Activated T-cell treated with anti-CD3 and anti-CD28 coated beads, Interleukin-2, amount 50 U/mL, for 4 hours (primary cell): ENCODE data around the gene RASA3. TPM values are rescaled to one million over a fixed set of nuclear protein-coding genes. Genes with fewer than 3 reads are reported as not detected.

ENCODE experiments used
- ATAC-seq, 2 donors: fragments of 200-7000 bp; cut with Tn5 transposase; one replicate each; pipeline ENCODE4 v1.10.0; 2021
- DNase-seq: peaks from one replicate; pipeline ENCODE4 v3.0.0-alpha.2; 2020
- H3K27me3 Mint-ChIP-seq: one replicate; pipeline ENCODE4 v1.8.0; 2021; ENCODE audit warnings: low read depth, mixed read lengths
- H3K36me3 Mint-ChIP-seq: one replicate; pipeline ENCODE4 v1.8.0; 2022; ENCODE audit warnings: mixed read lengths; ENCODE audit not compliant: insufficient read depth
- H3K4me1 Mint-ChIP-seq: one replicate; pipeline ENCODE4 v1.8.0; 2021; ENCODE audit warnings: low read depth, mixed read lengths
- H3K4me3 Mint-ChIP-seq: one replicate; pipeline ENCODE4 v1.8.0; 2021; ENCODE audit warnings: mild to moderate bottlenecking, moderate library complexity, mixed read lengths
- H3K9me3 Mint-ChIP-seq: one replicate; pipeline ENCODE4 v1.8.0; 2021; ENCODE audit warnings: mixed read lengths
- total RNA-seq, 3 donors: library from RNA; stranded (reverse); gene quantifications; one replicate each; pipeline ENCODE4 v1.2.1, GENCODE V29; 2021

RASA3 gene
- total RNA-seq, 3 donors from 2014 or later: 23.7 to 28.7 (median 26.6) TPM

- ATAC-seq: no peak
- Mint-ChIP-seq H3K36me3 (peaks cover 41% of the 10 kb centered on the region), H3K9me3 (no peaks in the 10 kb centered on the region), H3K27me3 (no peaks in the 10 kb centered on the region), H3K4me1 (peaks cover 4% of the 10 kb centered on the region), H3K4me3 (no peak overlapping the region)
- no peak for DNase-seq
These were observed 155.4 kb downstream of the RASA3 start for GRCh38 chr13:113976711-113977684.

- ATAC-seq (no peak), DNase-seq (no peak)
- Mint-ChIP-seq H3K9me3 (no peaks in the 10 kb centered on the region), H3K4me1 (peaks cover 4% of the 10 kb centered on the region), H3K4me3 (no peak overlapping the region), H3K27me3 (no peaks in the 10 kb centered on the region), H3K36me3 (peaks cover 29% of the 10 kb centered on the region)
These were observed 157.0 kb downstream of the RASA3 start for GRCh38 chr13:113975416-113975815.

GRCh38 chr13:113974304-113975281 is 157.8 kb downstream of the RASA3 start:
- no peak for DNase-seq
- Mint-ChIP-seq H3K4me1 (peaks cover 4% of the 10 kb centered on the region), H3K36me3 (peaks cover 28% of the 10 kb centered on the region), H3K27me3 (no peaks in the 10 kb centered on the region), H3K9me3 (no peaks in the 10 kb centered on the region), H3K4me3 (no peak overlapping the region)
- ATAC-seq: no peak

- Mint-ChIP-seq H3K36me3 (peaks cover 25% of the 10 kb centered on the region), H3K4me3 (no peak within 1 kb of the TSS)
These were observed 158.9 kb downstream of the RASA3 start, which contains the start of gene C13orf46 for GRCh38 chr13:113973218-113974164. C13orf46 (minus strand) TSS chr13:113974076; CDS start chr13:113973997, 79 bp downstream.

GRCh38 chr13:113972451-113973217 is 159.8 kb downstream of the RASA3 start:
- no peak for DNase-seq
- peaks cover 19% of the 10 kb centered on the region for H3K36me3 Mint-ChIP-seq
- H3K4me1 Mint-ChIP-seq: peaks cover 4% of the 10 kb centered on the region

More at GRCh38 chr13:113973218-113974164, 158.9 kb downstream of the RASA3 start, which contains the start of gene C13orf46:
- no peak for DNase-seq
- ATAC-seq: no peak
- H3K9me3 Mint-ChIP-seq: no peaks in the 10 kb centered on the region
- H3K27me3 Mint-ChIP-seq: no peaks in the 10 kb centered on the region
- peaks cover 4% of the 10 kb centered on the region for H3K4me1 Mint-ChIP-seq

GRCh38 chr13:113971471-113972231 is 160.8 kb downstream of the RASA3 start:
- Mint-ChIP-seq H3K27me3 (no peaks in the 10 kb centered on the region), H3K36me3 (peaks cover 16% of the 10 kb centered on the region), H3K4me3 (no peak overlapping the region), H3K9me3 (no peaks in the 10 kb centered on the region), H3K4me1 (peaks cover 4% of the 10 kb centered on the region)
- DNase-seq (no peak), ATAC-seq (no peak)

More at GRCh38 chr13:113972451-113973217, 159.8 kb downstream of the RASA3 start:
- Mint-ChIP-seq H3K9me3 (no peaks in the 10 kb centered on the region), H3K4me3 (no peak overlapping the region), H3K27me3 (no peaks in the 10 kb centered on the region)
- ATAC-seq: no peak

GRCh38 chr13:113970810-113971470 is 161.5 kb downstream of the RASA3 start:
- no peak overlapping the region for H3K4me3 Mint-ChIP-seq
- ATAC-seq (no peak), DNase-seq (no peak)
- H3K9me3 Mint-ChIP-seq: no peaks in the 10 kb centered on the region
- H3K27me3 Mint-ChIP-seq: no peaks in the 10 kb centered on the region
- H3K36me3 Mint-ChIP-seq: peaks cover 16% of the 10 kb centered on the region
- peaks cover 4% of the 10 kb centered on the region for H3K4me1 Mint-ChIP-seq

GRCh38 chr13:113969973-113970611 is 162.3 kb downstream of the RASA3 start:
- no peaks in the 10 kb centered on the region for H3K4me1 Mint-ChIP-seq
- no peak for DNase-seq
- no peaks in the 10 kb centered on the region for H3K9me3 Mint-ChIP-seq
- ATAC-seq: no peak
- H3K27me3 Mint-ChIP-seq: no peaks in the 10 kb centered on the region
- no peak overlapping the region for H3K4me3 Mint-ChIP-seq
- H3K36me3 Mint-ChIP-seq: peaks cover 12% of the 10 kb centered on the region

GRCh38 chr13:113969311-113969972 is 163.0 kb downstream of the RASA3 start:
- no peaks in the 10 kb centered on the region for H3K27me3 Mint-ChIP-seq
- peaks cover 12% of the 10 kb centered on the region for H3K36me3 Mint-ChIP-seq
- ATAC-seq: no peak
- H3K4me3 Mint-ChIP-seq: no peak overlapping the region
- DNase-seq: no peak
- H3K9me3 Mint-ChIP-seq: no peaks in the 10 kb centered on the region
- H3K4me1 Mint-ChIP-seq: no peaks in the 10 kb centered on the region

GRCh38 chr13:113968463-113969310 is 163.7 kb downstream of the RASA3 start:
- Mint-ChIP-seq H3K9me3 (no peaks in the 10 kb centered on the region), H3K4me3 (no peak overlapping the region), H3K27me3 (no peaks in the 10 kb centered on the region), H3K36me3 (peaks cover 12% of the 10 kb centered on the region), H3K4me1 (no peaks in the 10 kb centered on the region)
- ATAC-seq (no peak), DNase-seq (no peak)
